GM18861 (cell line): ENCODE measurements around the gene PSMD13.

Experiments
- ATAC-seq: cut with Tn5 transposase; IDR thresholded peaks from one replicate; pipeline ENCODE4 v1.9.1; 2021; ENCODE audit not compliant: unreplicated experiment

PSMD13 gene

GRCh38 chr11:297586-298405, 61.0 kb downstream of the PSMD13 start:
- ATAC-seq, result no peak

DNA sequence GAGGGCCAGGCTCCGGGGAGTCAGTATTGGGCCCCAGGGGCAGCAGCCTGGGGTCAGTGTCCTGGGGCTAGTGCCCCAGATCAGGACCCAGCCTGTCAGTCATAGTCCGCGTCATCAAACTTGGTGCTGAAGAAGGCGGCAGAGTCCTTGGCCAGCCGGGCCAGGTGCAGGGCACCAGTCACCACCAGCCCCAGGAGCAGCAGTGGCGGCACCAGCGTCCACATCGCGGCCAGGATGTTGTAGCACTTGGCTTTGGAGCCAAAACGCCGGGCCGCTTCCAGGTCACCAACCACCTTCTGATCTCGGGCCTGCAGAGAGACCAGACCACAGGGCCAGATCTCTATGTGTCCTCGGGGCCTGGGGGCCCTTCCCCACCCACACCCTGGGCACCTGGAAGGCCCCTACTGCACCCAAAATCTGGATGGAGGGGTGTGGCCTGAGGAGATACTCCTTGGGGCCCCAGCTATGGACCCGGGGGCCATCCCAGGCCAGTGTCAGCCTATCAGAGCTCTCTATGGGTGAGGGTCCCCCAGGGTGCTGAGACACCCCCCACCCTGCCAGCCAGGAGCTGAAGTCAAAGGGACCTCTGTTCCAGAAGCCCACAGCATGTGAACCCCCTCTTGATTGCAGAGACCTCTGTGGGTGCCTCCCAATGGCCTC, 61.8 kb downstream of the PSMD13 start:
- ATAC-seq, result no peak

DNA sequence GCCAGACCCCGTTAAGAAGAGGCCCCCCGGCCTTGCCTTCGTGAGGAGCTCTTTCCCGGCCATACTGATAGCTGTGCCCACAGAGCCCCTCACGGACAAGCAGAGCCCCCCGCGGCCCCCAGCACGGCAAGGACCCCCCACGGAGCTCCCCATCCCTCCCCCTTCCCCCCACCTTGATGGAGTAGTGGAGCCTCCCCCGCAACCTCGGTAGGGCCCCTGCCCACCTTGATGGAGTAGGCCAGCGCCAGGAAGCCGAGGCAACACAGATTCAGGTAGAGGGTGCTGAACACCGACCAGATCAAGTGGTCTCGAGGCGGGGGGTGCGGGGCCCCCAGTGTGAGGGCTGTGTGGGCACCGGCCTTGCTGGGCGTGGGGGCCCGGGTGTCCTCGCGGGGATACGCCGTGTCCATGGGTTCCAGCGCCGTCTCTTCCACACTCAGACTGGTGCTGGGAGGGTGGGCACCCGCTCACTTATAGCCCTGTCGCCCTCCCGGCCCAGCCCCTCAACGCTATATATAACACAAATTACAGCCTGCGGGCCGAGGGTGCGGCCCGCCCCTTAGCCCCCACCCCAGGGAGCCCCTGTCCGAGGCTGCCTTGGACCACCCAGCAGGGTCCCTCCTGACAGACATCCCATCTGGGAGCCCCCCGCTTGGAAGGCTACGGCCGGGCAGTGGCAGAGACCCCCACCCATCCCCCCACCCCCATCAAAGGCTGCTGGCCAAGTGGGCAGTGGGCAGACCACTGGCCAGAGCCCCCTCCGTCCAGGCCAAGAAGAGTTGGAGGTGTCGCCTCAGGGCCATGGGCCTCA, 62.5 kb downstream of the PSMD13 start, which contains the start of gene IFITM5:
TSS of gene IFITM5 (minus strand) at position 446 of the 811 bp plus-strand sequence. CDS start at position 410, 36 bp downstream.
- no peak for ATAC-seq

GRCh38 chr11:299951-300735, 63.4 kb downstream of the PSMD13 start:
- no peak for ATAC-seq
